ENCODE measurements around the gene TUBB4B. TPM values are rescaled to one million over a fixed set of nuclear protein-coding genes. Genes with fewer than 3 reads are reported as not detected.

Gene TUBB4B
- total RNA-seq, 1 donor from 2014 or later: 191 TPM

- Histone ChIP-seq H3K27me3 (peaks cover 34% of the 10 kb centered on the region), H3K9me3 (no peaks in the 10 kb centered on the region), H3K4me1 (peaks cover 14% of the 10 kb centered on the region), H3K27ac (peak overlapping the region; percentile 82), H3K4me3 (no peak overlapping the region), H3K36me3 (no peaks in the 10 kb centered on the region)
- ATAC-seq: peak; percentile 6
- intact Hi-C loops (cut with DNase I): loop anchor here (5.0 kb wide), 1 partner anchor 109 kb away; no protein-coding TSS in a partner anchor
- TF ChIP-seq CTCF (IDR thresholded peaks at IDR 0.05): no peak
- no peak for DNase-seq
Observed at GRCh38 chr9:137226338-137227053, 14.6 kb upstream of the TUBB4B start.

GRCh38 chr9:137227054-137227852, 13.8 kb upstream of the TUBB4B start, which contains the start of gene RNF224:
TSS of gene RNF224 (plus strand) at chr9:137227502. CDS start at chr9:137228336, 834 bp downstream.
- peak; percentile 90 for TF ChIP-seq CTCF (IDR thresholded peaks at IDR 0.05)
- Histone ChIP-seq H3K9me3 (no peaks in the 10 kb centered on the region), H3K4me3 (no peak within 1 kb of the TSS), H3K27me3 (peaks cover 40% of the 10 kb centered on the region), H3K27ac (peak within 1 kb of the TSS; percentile 82), H3K36me3 (no peaks in the 10 kb centered on the region), H3K4me1 (peaks cover 14% of the 10 kb centered on the region)
- intact Hi-C loops (cut with DNase I): loop anchor here (5.0 kb wide), 1 partner anchor 110 kb away; no protein-coding TSS in a partner anchor
- ATAC-seq (peak; percentile 68), DNase-seq (peak; percentile 93)

GRCh38 chr9:137227853-137228505, 13.1 kb upstream of the TUBB4B start:
- no peak overlapping the region for H3K4me3 ChIP-seq
- peaks cover 44% of the 10 kb centered on the region for H3K27me3 ChIP-seq
- TF ChIP-seq CTCF (IDR thresholded peaks at IDR 0.05): no peak
- no peak for DNase-seq
- peaks cover 7% of the 10 kb centered on the region for H3K4me1 ChIP-seq
- H3K27ac ChIP-seq: no peak overlapping the region
- intact Hi-C loops (cut with DNase I): loop anchor here (5.0 kb wide), 1 partner anchor 111 kb away; no protein-coding TSS in a partner anchor
- no peak for ATAC-seq
- no peaks in the 10 kb centered on the region for H3K9me3 ChIP-seq
- H3K36me3 ChIP-seq: no peaks in the 10 kb centered on the region

- no peak overlapping the region for H3K4me3 ChIP-seq
- H3K27me3 ChIP-seq: peaks cover 44% of the 10 kb centered on the region
- no peak for TF ChIP-seq CTCF (IDR thresholded peaks at IDR 0.05)
- H3K36me3 ChIP-seq: no peaks in the 10 kb centered on the region
- DNase-seq: no peak
- peaks cover 5% of the 10 kb centered on the region for H3K4me1 ChIP-seq
- ATAC-seq: no peak
- H3K9me3 ChIP-seq: no peaks in the 10 kb centered on the region
- intact Hi-C loops (cut with DNase I): loop anchor here (5.0 kb wide), 1 partner anchor 111 kb away; no protein-coding TSS in a partner anchor
- H3K27ac ChIP-seq: no peak overlapping the region
Observed at GRCh38 chr9:137228506-137228967, 12.6 kb upstream of the TUBB4B start.
